ACHN (cell line): ENCODE measurements around the gene CACNA1F.

ENCODE experiments used
- DNase-seq: peaks from one replicate; pipeline ENCODE4 v3.0.0-alpha.2; 2015
- in situ Hi-C: cut with HindIII; loops from 2 replicates; pipeline ENCODE4 v1.10.0; 2017; ENCODE audit warnings: low sequenced_read_pairs, low pct_ligation_motif_present, low pct_unique_long_range_greater_than_20kb

CACNA1F gene

GRCh38 chrX:49165901-49166881 lies 66.9 kb downstream of the CACNA1F start:
- DNase-seq = no peak
- in situ Hi-C loops = no loop called here

GRCh38 chrX:49164589-49165360 lies 68.4 kb downstream of the CACNA1F start:
- no peak for DNase-seq
- in situ Hi-C loops = no loop called here

- in situ Hi-C loops = no loop called here
- DNase-seq = peak; percentile 72
Observed at GRCh38 chrX:49163555-49164419, 69.4 kb downstream of the CACNA1F start.

GRCh38 chrX:49162620-49163019 lies 70.5 kb downstream of the CACNA1F start, which contains the start of gene MAGIX:
Gene MAGIX, plus strand, starts transcription at chrX:49162758. Its CDS starts 132 bp downstream, at chrX:49162890.
- DNase-seq = no peak
- in situ Hi-C loops = no loop called here

- in situ Hi-C loops = no loop called here
- DNase-seq = no peak
Observed at GRCh38 chrX:49161632-49162031, 71.5 kb downstream of the CACNA1F start.

- in situ Hi-C loops = no loop called here
- DNase-seq = no peak
Observed at GRCh38 chrX:49160908-49161307, 72.2 kb downstream of the CACNA1F start.

GRCh38 chrX:49157194-49157593 lies 75.9 kb downstream of the CACNA1F start:
- no peak for DNase-seq
- in situ Hi-C loops = no loop called here

GRCh38 chrX:49155900-49156837 lies 77.0 kb downstream of the CACNA1F start:
- DNase-seq = peak; percentile 78
- in situ Hi-C loops = no loop called here

- no peak for DNase-seq
- in situ Hi-C loops = no loop called here
Observed at GRCh38 chrX:49155243-49155899, 77.8 kb downstream of the CACNA1F start.
